UCSD-AML1 (cell line): ENCODE results near the gene C14orf132.

ENCODE experiments used
- DNase-seq: peaks from one replicate; lab custom pipeline; 2025; ENCODE audit not compliant: unreplicated experiment; lab: John Stamatoyannopoulos, UW

C14orf132 gene

DNA sequence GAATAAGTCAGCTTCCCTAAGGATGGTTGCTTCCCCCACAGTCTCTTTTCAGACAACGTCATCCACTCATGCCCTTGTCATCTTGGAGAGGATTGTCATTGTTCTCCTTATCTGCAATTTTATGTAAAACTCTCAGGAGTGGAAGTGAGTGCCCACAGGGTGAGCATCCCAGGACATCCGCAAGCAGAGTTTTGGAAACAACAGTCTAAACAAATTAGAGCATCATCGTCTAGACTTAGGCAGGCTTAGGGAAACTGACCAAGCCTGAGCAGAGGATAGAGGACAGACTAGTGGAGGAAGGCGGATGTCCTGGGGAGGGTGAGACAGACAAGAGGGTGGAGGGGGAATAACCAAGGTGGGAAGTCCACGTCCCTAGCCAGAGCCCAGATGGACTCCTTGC lies 101.8 kb downstream of the C14orf132 start:
- DNase-seq = no peak
